B cell (primary cell): Measurements from ENCODE around the gene FOXE1. TPM values are rescaled to one million over a fixed set of nuclear protein-coding genes. Genes with fewer than 3 reads are reported as not detected.

Experiments
- ATAC-seq: fragments of 200-7000 bp; cut with Tn5 transposase; one replicate; pipeline ENCODE4 v1.10.0; 2021; ENCODE audit warnings: low read depth, mild to moderate bottlenecking, moderate number of reproducible peaks, moderate library complexity
- CTCF ChIA-PET: fragments of 350-600 bp; sonication (Branson Sonifier 250); formaldehyde crosslinking; loops from one replicate; lab custom pipeline; 2021; ENCODE audit warnings: antibody characterized with exemption, inconsistent platforms; lab: Charles Lee
- POLR2A ChIA-PET: fragments of 350-600 bp; sonication (Branson Sonifier 250); formaldehyde crosslinking; loops from one replicate; lab custom pipeline; 2021; ENCODE audit warnings: antibody characterized with exemption; lab: Charles Lee
- DNase-seq: peaks from one replicate; pipeline ENCODE4 v3.0.0; 2013
- H2AFZ ChIP-seq: 2 replicates; pipeline ENCODE4 v1.6.1; 2012; ENCODE audit warnings: mild to moderate bottlenecking, low read depth, low read length; ENCODE audit not compliant: insufficient read depth, poor library complexity, severe bottlenecking
- H3K27ac ChIP-seq, 2 donors: 1 replicate in 1 of 2; 2 replicates in 1 of 2; pipeline ENCODE4 v1.5.1; 2012 to 2013; ENCODE audit warnings: low read length in 2 of 2, mild to moderate bottlenecking in 2 of 2, moderate library complexity in 1 of 2
- H3K27me3 ChIP-seq, 4 experiments: fragments of 200-600 bp in 1 of 4; sonication (generic) in 1 of 4; replicated peaks in 1 of 4; 1 replicate in 2 of 4; 2 replicates in 2 of 4; pipeline versions ENCODE4 v1.6.1 to v1.7.0; 2013 to 2016; ENCODE audit warnings: low read length in 3 of 4, mild to moderate bottlenecking in 2 of 4, mixed read lengths in 1 of 4, moderate library complexity in 1 of 4; ENCODE audit not compliant: insufficient read depth in 4 of 4, control insufficient read depth in 3 of 4; ENCODE audit errors: control extremely low read depth in 1 of 4
- H3K36me3 ChIP-seq, 2 experiments: replicated peaks in 1 of 2; 1 replicate in 1 of 2; 2 replicates in 1 of 2; pipeline versions ENCODE4 v1.6.1 to v1.7.1; 2013; ENCODE audit warnings: low read length in 1 of 2; ENCODE audit not compliant: insufficient read depth in 2 of 2, control insufficient read depth in 1 of 2; ENCODE audit errors: control extremely low read depth in 1 of 2, extremely low read depth in 1 of 2
- H3K4me1 ChIP-seq, 2 donors: fragments of 200-600 bp in 1 of 2; sonication (generic) in 1 of 2; 1 replicate in 1 of 2; 2 replicates in 1 of 2; pipeline versions ENCODE4 v1.5.1 to v1.6.1; 2013 to 2017; ENCODE audit warnings: low read length in 2 of 2; ENCODE audit not compliant: control insufficient read depth in 2 of 2, insufficient read depth in 2 of 2
- H3K4me2 ChIP-seq: replicated peaks from 2 replicates; pipeline ENCODE3; 2012; ENCODE audit warnings: mild to moderate bottlenecking, low read depth, low read length; ENCODE audit not compliant: poor library complexity, severe bottlenecking
- H3K4me3 ChIP-seq, 5 experiments: fragments of 200-600 bp in 1 of 5; sonication (generic) in 1 of 5; 1 replicate in 3 of 5; 2 replicates in 2 of 5; pipeline versions ENCODE4 v1.5.1 to v1.7.0; 2011 to 2016; ENCODE audit warnings: low read length in 4 of 5, mild to moderate bottlenecking in 4 of 5, low read depth in 2 of 5, control low read depth in 1 of 5, moderate library complexity in 1 of 5; ENCODE audit not compliant: insufficient read depth in 1 of 5; ENCODE audit errors: control extremely low read depth in 1 of 5, extremely low read depth in 1 of 5
- H3K79me2 ChIP-seq: fragments of 200-600 bp; sonication (generic); one replicate; pipeline ENCODE4 v1.6.0; 2016; ENCODE audit warnings: low read length; ENCODE audit not compliant: control insufficient read depth, insufficient read depth
- H3K9ac ChIP-seq: fragments of 200-600 bp; sonication (generic); 2 replicates; pipeline ENCODE4 v1.6.1; 2017; ENCODE audit warnings: mild to moderate bottlenecking, low read length, moderate library complexity
- H3K9me3 ChIP-seq, 3 donors: one replicate each; pipeline versions ENCODE4 v1.6.1 to v1.7.1; 2013; ENCODE audit warnings: low read length in 2 of 3; ENCODE audit not compliant: control insufficient read depth in 2 of 3, insufficient read depth in 1 of 3; ENCODE audit errors: control extremely low read depth in 1 of 3
- H4K20me1 ChIP-seq: 2 replicates; pipeline ENCODE4 v1.6.0; 2012; ENCODE audit warnings: mild to moderate bottlenecking, low read length; ENCODE audit not compliant: insufficient read depth, control insufficient read depth, poor library complexity, severe bottlenecking
- H3K27ac Mint-ChIP-seq: one replicate; pipeline ENCODE4 v1.8.0; 2021; ENCODE audit warnings: mixed read lengths
- H3K27me3 Mint-ChIP-seq: one replicate; pipeline ENCODE4 v1.8.0; 2021; ENCODE audit warnings: mixed read lengths
- H3K4me1 Mint-ChIP-seq: one replicate; pipeline ENCODE4 v1.8.0; 2021; ENCODE audit warnings: mixed read lengths
- H3K4me3 Mint-ChIP-seq: one replicate; pipeline ENCODE4 v1.8.0; 2021; ENCODE audit warnings: mixed read lengths
- H3K9me3 Mint-ChIP-seq: one replicate; pipeline ENCODE4 v1.8.0; 2022; ENCODE audit warnings: mixed read lengths; ENCODE audit not compliant: insufficient read depth
- CTCF ChIP-seq: fragments of 200-600 bp; IDR thresholded peaks from one replicate; pipeline ENCODE4 v1.8.0; 2022; ENCODE audit warnings: antibody characterized with exemption, mild to moderate bottlenecking
- EZH2 ChIP-seq: IDR thresholded peaks from 2 replicates; pipeline ENCODE4 v1.6.1; 2012; ENCODE audit warnings: borderline replicate concordance, low read depth, mild to moderate bottlenecking, moderate library complexity, low read length; ENCODE audit not compliant: insufficient read depth, poor library complexity, severe bottlenecking
- WGBS: methylation state at CpG from one replicate; pipeline ENCODE4 v1.1.5; 2013; ENCODE audit warnings: missing lambda C conversion rate; ENCODE audit not compliant: insufficient coverage; 5-methylcytosine and 5-hydroxymethylcytosine counted together
- intact Hi-C: fragments of 100-400 bp; cut with micrococcal nuclease; formaldehyde crosslinking; loops from one replicate; pipeline ENCODE4 v1.10.0; 2022
- polyA plus RNA-seq: library from polyadenylated mRNA; depleted of rRNA; stranded (reverse); fragments of >200 nt; gene quantifications from 2 replicates; pipeline ENCODE4 v1.2.3, GENCODE V29; 2012
- total RNA-seq, 2 donors: library from RNA; stranded (reverse); fragments of 120-200 nt in 1 of 2; gene quantifications; 1 replicate in 1 of 2; 2 replicates in 1 of 2; pipeline versions ENCODE4 v1.2.3 to v1.2.4, GENCODE V29; 2013 to 2022

The FOXE1 gene
- total and polyA plus RNA-seq, 2 donors (not counting 1 experiment from before 2014, with no cell fraction given) = not detected

GRCh38 chr9:97858826-97859225 lies 5.8 kb downstream of the FOXE1 start:
- POLR2A ChIA-PET = no interaction called here
- Histone ChIP-seq H4K20me1 (no peaks in the 10 kb centered on the region), H3K27ac (no peak overlapping the region), H2AFZ (no peak overlapping the region), H3K36me3 (no peaks in the 10 kb centered on the region), H3K4me1 (peaks cover 13 to 33% of the 10 kb centered on the region in 2 donors), H3K27me3 (peaks cover 0 to 77% (median 63%) of the 10 kb centered on the region in 4 experiments), H3K9ac (no peak overlapping the region), H3K9me3 (peaks cover 0 to 49% (median 10%) of the 10 kb centered on the region in 3 donors), H3K79me2 (no peaks in the 10 kb centered on the region), H3K4me2 (no peak overlapping the region), H3K4me3 (no peak overlapping the region)
- intact Hi-C loops = no loop called here
- no peak overlapping the region for H3K4me3 Mint-ChIP-seq
- H3K27me3 Mint-ChIP-seq = peaks cover 71% of the 10 kb centered on the region
- peaks cover 7% of the 10 kb centered on the region for H3K4me1 Mint-ChIP-seq
- no peak for ATAC-seq
- no CpG with 5 or more reads among the region's 1 CpG for WGBS
- no peak for DNase-seq
- H3K27ac Mint-ChIP-seq = no peak overlapping the region
- CTCF ChIA-PET = interaction anchor here (0.9 to 1.0 kb wide), 2 partner anchors 35 to 406 kb away, joined by 3 read pairs; no protein-coding TSS in a partner anchor
- TF ChIP-seq CTCF (no peak), EZH2 (no peak)
- H3K9me3 Mint-ChIP-seq = no peaks in the 10 kb centered on the region

GRCh38 chr9:97859346-97859745 lies 6.3 kb downstream of the FOXE1 start:
- ChIA-PET CTCF (interaction anchor here (1.0 kb wide), 1 partner anchor 405 kb away, joined by 3 read pairs; no protein-coding TSS in a partner anchor), POLR2A (no interaction called here)
- no peak overlapping the region for H3K4me3 Mint-ChIP-seq
- intact Hi-C loops = no loop called here
- Histone ChIP-seq H3K9ac (no peak overlapping the region), H3K27me3 (peaks cover 0 to 74% (median 63%) of the 10 kb centered on the region in 4 experiments), H3K4me2 (no peak overlapping the region), H3K36me3 (no peaks in the 10 kb centered on the region), H2AFZ (no peak overlapping the region), H4K20me1 (no peaks in the 10 kb centered on the region), H3K27ac (no peak overlapping the region), H3K9me3 (peaks cover 0 to 49% (median 10%) of the 10 kb centered on the region in 3 donors), H3K4me1 (peaks cover 13 to 33% of the 10 kb centered on the region in 2 donors), H3K4me3 (no peak overlapping the region), H3K79me2 (no peaks in the 10 kb centered on the region)
- DNase-seq = no peak
- WGBS = no CpG with 5 or more reads among the region's 2 CpGs
- H3K27ac Mint-ChIP-seq = no peak overlapping the region
- H3K9me3 Mint-ChIP-seq = no peaks in the 10 kb centered on the region
- ATAC-seq = no peak
- H3K4me1 Mint-ChIP-seq = peaks cover 4% of the 10 kb centered on the region
- peaks cover 71% of the 10 kb centered on the region for H3K27me3 Mint-ChIP-seq
- TF ChIP-seq EZH2 (no peak), CTCF (no peak)
